PC-9 (cell line): ENCODE data around the gene FEZF2.

Experiments
- CTCF ChIP-seq: fragments of 200-600 bp; sonication (generic); conservative IDR thresholded peaks from 2 replicates; pipeline ENCODE4 v1.6.1; 2017; ENCODE audit warnings: mixed run types, antibody characterized with exemption, mild to moderate bottlenecking, moderate library complexity
- EZH2 ChIP-seq: fragments of 200-600 bp; sonication (generic); IDR thresholded peaks from 2 replicates; pipeline ENCODE4 v1.8.0; 2017; ENCODE audit warnings: antibody characterized with exemption, low read depth

GRCh38 chr3:62374341-62375218, 1.2 kb upstream of the FEZF2 start:
- TF ChIP-seq CTCF (no peak), EZH2 (no peak)
